Medulla oblongata (tissue), 1 donor: ENCODE results near the gene THEMIS2.
"Not testable (repeated sequence)": the region's sequence is repeated elsewhere in the genome, so short reads cannot be mapped to it uniquely, and the experiment has no call there.

ENCODE experiments used
- DNase-seq: peaks from one replicate; pipeline ENCODE4 v3.0.0-alpha.2; 2015; ENCODE audit errors: extremely low spot score

THEMIS2 gene

DNA sequence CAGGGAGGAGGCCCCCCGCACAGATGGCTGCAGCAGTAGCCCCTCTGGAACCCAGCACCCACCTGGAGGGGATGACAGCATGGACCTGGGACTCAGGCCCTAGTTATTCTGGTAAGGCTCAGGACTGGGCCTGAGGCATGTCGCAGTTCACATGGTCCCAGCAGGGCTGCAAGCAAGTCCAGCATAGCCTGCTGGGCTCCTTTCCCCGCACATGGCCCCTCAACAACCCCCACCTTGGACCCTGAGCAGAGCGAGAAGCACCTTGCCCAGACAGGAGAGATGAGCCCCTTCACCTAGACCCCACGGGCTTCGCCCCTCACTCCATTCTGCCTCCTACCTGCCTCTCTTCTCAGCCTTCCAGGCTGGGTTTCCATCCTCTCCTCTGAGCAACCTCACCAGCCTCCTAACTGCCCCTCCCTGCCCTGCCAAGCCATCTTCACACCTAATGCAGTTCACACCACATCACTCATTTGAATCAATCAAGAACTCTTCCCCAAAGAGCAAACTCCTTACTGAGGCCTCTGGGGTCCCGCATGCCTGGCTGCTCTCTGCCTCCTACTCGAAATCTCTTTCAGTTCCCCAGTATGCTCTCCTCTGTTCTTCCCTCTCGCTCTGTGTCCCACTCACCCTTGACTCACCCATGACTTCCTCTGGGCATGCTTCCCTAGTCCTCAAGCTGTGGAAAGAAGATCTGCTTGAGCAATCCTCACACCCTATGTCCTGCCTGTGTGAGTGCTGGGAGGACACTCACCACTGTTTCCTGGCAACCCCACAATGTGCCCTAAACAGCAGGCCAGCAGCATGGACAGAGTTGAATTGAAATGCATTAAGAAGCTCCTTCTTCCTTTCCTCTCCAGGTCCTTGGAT lies 9.4 kb upstream of the THEMIS2 start:
- peak; percentile 92 for DNase-seq

DNA sequence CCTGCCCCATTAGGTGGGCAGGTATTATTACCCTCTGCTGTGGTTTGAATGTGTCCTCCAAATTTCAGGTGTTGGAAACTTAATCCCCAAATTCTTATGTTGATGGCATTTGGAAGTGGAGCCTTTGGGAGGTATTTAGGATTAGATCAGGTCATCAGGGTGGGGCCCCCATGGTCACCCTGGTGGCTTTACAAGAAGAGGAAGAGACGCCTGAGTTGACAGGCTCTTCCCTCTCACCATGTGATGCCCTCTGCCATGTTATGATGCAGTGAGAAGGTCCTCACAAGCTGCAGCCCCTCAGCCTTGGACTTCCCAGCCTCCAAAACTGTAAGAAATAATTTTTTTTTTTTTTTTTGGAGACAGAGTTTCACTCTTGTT lies 8.8 kb upstream of the THEMIS2 start:
- peak; percentile 55 for DNase-seq

DNA sequence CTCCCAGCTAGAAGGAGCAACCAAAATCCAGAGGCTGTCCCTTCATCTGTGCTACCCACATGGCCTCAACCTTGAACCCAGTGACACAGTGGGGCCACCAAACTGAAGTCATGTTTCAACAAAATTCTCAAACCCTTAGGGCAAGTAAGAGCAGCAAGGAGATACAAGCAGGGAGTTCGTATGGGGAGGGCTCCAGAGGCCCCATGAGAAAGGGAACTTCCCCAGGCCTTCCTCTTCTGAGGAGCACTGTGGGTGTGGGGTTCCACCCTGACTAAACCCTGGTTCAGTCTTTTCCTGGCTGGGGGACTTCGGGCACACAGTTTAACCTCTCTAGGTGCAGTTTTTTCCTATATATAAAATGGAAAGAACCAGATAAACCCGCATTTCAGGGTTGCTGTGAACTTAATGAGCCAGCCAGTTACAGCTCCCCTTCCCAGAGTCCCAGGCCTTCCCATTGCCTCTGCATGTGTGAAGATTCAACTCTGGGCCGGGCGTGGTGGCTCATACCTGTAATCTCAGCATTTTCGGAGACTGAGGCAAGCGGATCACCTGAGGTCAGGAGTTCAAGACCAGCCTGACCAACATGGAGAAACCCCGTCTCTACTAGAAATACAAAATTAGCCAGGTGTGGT lies 8.0 kb upstream of the THEMIS2 start:
- peak; percentile 73 for DNase-seq

DNA sequence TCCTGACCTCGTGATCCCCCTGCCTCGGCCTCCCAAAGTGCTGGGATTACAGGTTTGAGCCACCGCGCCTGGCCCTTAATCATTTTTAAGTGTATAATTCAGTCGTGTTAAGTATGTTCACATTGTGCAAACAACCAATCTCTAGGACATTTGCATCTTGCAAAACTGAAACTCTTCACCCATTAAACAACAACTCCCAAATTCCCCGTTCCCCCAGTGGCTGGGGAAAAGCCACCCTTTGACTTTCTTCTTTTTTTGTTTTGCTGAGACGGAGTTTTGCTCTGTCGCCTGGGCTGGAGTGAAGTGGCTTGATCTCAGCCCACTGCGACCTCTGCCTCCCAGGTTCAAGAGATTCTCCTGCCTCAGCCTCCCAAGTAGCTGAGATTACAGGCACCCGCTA lies 6.5 kb upstream of the THEMIS2 start:
- no peak for DNase-seq

DNA sequence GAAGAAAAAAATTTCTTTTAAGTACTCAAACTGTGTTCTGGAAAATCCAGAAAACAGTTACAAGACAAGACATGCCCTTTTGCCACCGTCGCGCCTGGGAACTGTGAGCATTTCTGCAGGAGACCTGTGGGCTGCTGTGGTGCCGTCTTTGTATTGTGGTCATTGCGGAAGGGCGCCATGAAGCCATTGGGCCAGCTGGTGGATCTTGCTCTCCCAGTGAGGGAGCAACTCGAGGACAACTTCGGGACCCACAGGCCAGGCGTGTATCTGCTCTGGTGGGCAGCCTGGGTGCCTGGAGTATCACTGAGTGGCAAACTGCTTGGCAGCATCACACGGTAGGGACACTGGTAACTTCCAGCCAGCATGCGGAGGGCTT lies 3.8 kb upstream of the THEMIS2 start:
- no peak for DNase-seq

DNA sequence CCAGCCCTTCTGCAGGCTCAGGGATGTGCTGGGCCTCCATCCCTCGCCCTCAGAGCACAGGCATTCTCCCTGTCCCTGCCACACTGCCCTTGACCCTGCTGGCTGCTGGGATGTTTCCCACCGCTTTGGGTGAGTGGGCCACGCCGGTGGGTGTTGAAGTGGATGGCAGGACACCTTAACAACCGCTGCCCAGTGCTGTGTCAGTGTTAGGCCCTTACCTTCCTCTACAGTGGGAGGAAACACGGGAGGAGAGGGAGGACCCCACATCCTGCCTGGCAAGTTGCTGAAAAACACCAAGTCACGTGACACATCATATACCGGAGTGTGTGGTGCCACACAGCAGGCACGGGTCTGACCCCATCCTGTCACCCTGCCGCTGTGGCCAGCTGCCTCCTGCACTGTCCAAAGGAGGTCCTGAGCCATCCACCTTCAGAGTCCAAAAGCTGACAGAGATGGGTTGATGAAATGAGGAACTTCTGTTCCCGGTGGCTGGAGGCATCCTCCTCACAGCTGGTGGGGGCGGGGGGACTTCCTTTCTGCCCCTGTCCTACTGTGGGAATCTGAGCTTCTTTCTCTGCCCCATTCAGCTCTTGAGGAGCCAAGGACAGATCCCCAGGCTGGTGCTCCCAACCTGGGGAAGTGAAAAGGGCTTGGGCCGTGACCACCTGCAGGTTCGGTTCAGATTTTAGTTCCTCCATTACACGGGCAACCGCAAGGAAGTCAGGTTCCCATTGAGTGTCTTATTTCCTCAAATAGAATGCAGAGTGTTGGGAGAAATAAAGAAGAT lies 3.2 kb upstream of the THEMIS2 start:
- peak; percentile 39 for DNase-seq

DNA sequence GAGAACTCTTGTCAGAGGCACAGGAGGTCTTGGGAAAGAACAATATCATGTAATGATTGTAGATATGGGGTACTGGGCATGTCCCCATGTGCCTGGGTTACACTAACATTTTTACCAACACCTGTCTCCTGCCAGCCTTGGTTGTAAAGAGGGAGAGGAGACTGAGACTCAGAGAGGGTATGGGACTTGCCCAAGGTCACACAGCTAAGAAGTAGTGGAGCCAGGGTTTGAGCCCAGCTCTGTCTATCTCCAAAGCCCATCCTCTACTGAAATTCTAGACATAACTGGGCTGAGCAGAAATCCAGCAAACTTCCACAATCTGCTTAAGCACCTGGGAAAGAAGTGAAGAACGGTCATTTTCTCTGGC lies 2.6 kb upstream of the THEMIS2 start:
- no peak for DNase-seq

DNA sequence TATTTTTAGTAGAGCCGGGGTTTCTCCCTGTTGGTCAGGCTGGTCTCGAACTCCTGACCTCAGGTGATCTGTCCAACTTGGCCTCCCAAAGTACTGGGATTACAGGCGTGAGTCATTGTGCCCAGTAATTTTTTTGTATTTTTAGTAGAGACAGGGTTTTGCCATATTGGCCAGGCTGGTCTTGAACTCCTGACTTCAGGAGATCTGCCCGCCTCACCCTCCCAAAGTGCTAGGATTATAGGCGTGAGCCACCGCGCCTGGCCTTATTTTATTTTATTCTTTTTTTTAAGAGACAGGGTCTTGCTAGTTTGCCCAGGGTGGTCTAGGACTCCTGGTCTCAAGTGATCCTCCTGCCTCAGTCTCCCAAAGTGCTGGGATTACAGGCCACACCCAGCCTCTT lies 1.3 kb upstream of the THEMIS2 start:
- DNase-seq = not testable (repeated sequence)

DNA sequence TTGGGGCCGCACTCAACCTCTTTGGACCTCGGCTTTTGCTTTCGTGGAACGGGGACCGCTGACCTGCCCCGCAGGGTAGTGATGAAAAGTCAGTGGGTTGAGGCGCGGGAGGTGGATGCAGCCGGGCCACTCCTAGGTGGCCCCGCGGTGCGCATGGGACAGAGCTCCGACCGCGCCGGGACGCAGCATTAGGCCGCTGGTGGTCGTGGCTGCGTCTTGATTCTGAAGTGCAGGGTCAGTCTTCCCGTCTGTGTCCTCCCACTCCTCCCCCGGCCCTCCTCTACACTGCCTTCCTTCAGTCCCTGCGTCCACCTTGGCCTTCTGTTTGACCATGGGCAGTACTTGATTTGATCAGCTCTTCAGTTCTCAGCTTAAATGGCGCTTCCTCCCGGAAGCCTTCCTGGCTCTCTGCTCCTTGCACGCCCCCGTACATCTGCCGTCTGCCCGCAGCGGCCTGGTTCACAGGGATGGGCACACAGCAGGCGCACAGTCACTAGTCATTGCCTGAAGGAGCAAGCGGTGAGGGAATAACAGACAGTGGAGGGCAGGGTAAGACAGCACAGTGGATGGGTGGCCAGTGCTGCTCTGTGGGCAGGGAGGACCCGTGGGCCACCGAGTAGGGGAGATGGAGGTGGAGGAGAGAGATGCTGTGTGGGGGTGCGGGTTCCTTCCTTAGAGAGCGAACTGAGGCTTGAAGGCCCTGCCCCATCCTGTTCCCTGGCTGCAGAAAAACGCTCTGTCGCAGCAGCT lies 633 bp downstream of the THEMIS2 start:
- no peak for DNase-seq

DNA sequence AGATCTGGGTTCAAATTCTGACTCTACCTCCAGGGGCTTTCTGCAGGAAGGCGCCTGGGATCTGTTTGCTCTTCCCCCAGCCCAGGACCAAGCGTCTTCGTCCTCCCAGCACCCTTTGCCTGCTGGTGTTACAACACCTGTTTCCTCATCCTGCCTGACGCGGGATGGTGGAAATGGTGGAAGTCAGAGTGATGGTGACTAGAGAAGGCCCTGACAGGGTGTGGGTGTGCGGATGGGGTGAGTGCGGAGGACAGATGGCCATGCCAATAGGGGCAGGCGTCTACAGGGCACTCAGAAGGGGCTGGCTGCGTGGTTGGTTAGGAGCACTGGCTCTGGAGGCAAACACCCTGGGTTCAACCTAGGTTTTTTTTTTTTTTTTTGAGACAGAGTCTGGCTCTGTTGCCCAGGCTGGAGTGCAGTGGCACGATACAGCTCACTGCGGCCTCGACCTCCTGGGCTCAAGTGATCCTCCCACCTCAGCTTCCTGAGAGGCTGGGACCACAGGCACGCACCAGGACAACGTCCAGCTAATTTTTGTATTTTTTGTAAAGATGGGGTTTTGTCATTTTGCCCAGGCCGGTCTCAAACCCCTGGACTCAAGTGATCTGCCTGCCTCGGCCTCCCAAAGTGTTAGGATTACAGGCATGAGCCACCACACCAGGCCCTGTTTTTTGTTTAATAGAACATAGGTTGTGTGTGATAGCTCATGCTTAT lies 1.5 kb downstream of the THEMIS2 start:
- no peak for DNase-seq

DNA sequence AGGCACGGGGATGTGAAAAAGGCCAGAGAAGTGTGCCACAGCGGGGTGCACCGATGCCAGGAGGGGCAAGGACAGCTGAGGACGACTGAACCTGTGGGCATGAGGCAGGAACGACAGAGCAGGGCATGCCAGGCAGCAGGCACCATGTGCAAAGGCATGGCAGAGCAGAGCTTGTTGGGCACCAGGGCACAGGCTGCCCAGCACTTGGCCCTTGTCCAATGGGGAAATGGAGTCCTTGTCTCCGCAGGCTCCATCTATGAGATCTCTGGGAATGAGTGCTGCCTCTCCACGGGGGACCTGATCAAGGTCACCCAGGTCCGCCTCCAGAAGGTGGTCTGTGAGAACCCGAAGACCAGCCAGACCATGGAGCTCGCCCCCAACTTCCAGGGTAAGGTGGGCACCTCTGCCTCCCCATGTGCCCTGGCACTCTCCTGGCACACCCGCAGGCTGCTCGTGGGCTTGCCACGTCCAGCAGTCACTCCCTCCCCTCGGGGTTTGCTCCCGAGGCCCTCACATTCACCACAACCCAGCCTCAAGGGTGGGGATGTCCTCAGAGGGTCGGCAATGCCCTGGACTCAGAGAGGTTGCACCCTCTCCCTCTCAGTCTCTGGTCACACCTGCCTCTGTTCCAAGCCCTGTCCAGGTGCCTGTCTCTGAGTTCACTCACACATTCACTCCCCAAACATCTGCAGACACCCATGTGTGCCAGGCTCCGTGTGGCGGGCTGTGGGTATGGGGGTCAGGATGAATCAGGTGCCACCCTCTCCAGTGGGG lies 4.2 kb downstream of the THEMIS2 start:
- DNase-seq = no peak

DNA sequence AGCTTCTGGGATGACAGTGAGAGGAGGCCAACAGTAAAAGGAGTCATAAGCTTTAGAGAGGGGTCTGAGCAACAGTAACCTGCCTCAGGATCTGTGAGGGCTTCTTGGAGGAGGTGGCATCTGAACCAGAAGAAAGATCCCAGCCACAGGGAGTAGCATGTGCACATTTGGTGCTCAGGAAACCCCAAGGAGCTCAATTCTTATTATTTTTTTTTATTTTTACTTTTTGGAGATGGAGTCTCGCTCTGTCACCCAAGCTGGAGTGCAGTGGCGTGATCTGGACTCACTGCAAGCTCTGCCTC lies 4.7 kb downstream of the THEMIS2 start:
- DNase-seq = no peak

DNA sequence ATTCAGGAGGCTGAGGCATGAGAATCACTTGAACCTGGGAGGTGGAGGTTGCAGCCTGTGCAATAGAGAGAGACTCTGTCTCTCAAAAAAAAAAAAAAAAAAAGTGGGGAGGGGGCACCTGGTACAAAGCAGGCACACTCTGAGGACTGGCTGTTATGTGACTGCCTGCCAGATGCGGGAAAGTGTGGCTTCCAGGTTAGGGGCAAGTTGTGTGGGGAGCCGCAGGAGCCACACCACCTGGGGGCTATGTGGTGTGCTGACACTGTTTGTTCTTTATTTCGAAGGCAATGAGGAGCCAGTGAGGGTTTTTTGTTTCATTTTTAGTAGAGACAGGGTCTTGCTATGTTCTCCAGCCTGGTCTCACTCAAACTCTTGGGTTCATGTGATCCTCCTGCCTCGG lies 5.7 kb downstream of the THEMIS2 start:
- no peak for DNase-seq

DNA sequence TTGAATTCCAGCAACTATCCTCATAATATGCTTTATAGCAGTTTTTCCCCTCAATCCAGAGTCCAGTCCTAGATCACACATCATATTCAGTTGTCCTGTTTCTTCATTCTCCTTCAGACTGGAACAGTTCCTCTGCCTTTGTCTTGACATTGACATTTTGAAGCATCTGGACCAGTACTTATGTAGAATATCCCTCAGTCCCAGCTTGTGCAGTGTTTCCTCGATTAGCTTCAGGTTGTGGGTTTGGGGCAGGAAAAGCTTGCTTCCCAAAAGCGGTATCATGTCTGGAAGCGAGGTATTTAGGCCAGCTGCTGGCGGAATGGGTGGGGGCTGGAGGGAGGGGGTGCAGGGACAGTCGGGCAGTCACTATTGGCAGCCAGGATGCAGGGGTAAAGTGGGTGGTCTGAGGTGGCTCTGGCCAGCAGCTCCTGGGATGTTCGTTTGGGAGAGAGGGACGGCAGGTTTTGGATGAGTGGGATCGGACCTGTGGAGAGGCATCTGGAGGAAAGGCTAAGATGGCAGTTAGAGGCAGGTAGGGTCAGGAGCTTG lies 6.5 kb downstream of the THEMIS2 start:
- DNase-seq = no peak

DNA sequence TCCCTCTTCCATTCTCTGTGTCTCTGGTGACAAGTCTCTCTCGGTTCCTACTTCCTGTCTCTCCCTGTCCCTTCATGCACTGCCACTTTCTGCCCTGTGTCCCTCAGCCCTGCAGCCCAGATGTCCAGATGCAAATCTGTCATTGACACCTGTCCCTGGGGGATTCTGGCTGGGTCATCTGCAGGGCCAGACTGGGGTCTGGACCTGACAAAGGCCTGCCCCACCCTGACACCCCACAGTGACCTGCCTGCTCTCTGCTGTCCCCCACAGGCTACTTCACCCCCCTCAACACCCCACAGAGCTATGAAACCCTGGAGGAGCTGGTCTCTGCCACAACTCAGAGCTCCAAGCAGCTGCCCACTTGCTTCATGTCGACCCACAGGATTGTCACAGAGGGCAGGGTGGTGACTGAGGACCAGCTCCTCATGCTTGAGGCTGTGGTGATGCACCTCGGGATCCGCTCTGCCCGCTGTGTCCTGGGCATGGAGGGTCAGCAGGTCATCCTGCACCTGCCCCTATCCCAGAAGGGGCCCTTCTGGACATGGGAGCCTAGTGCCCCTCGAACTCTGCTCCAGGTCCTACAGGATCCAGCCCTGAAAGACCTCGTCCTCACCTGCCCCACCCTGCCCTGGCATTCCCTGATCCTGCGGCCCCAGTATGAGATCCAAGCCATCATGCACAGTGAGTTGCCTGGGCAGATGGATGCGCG lies 7.2 kb downstream of the THEMIS2 start:
- no peak for DNase-seq

DNA sequence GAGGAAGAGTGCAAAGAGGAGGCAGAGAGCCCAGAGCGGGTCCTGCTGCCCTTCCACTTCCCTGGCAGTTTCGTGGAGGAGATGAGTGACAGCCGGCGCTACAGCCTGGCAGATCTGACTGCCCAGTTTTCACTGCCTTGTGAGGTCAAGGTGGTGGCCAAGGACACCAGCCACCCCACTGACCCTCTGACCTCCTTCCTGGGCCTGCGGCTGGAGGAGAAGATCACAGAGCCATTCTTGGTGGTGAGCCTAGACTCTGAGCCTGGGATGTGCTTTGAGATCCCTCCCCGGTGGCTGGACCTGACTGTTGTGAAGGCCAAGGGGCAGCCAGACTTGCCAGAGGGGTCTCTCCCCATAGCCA lies 10.2 kb downstream of the THEMIS2 start:
- no peak for DNase-seq

DNA sequence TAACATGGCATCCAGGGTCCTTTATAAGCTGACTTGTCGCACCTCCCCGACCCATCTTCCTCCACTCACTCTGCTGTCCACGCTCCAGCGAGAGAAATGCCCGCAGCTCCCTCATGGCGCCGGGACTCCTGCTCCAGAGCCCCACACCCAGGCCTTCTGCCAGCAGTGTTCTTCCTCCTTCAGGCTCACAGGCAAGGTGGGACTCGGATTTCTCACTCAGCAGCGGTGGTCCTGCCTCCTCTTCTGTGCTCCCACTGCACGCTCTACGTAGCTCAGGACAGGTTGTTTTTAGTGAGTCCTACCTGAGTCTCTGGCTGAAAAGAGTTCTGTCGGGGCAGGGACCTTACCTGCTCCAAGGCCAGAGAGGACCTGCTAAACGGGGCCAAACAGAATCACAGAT lies 11.2 kb downstream of the THEMIS2 start:
- no peak for DNase-seq

DNA sequence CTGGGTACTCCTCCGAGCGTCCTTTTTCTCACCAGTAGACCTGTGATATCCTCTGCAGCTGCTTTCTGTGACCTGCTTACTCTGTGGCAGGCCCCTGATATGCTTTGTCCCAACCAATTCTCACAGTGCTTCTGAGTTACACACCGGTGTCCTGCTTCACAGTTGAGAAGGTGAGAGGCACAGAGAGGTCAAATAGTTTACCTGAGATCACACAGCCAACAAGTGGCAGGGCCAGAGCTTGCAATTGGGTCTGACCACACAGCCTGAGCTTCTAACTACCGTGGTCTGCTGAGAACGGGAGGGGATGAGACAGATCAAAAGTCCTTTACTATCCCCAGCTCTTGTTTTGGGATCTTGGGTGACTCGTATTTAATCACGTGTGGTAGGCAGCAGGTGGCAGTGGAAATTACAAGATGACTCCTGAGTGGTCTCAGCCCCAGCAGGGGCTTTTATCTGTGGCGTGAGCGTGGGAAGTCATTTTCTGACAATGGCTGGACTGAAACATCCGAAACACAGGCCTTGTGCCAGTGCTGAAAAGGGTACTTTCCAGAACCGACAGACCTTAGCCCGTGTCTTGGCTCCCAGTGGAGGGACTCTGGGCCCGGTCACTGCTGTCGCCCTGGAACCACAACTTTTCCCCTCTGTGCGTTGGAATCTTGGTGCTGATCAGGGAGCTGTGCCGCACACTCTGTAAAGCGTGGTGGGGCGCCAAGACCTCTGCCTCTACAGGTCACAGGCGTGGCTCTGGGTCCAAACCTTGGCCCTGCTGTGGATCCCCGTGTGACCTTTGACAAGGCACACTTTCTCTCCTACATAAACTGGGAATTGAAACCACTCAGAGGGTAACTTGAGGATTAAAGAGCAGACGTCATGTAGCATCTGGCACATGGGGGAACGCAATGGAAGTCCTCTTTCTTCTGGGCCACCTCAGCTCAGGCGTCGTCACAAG lies 11.9 kb downstream of the THEMIS2 start:
- DNase-seq = peak; percentile 48

DNA sequence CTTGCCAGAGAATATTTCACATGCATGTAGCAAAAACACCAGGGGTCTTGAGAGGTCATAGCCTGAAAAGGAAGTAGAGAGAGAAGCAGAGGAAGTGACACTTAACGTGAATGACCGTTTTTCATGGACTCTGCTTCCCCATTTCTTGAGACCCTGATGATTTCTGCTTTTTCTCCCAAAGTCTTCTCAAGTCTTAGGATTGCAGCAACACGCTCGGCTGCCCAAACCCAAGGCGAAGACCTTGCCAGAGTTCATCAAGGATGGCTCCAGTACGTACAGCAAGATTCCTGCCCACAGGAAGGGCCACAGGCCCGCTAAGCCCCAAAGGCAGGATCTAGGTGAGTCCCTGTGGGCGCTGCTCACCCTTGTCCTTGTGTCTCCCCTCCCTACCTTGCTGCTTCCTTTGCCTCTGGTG lies 12.8 kb downstream of the THEMIS2 start:
- peak; percentile 71 for DNase-seq
